ENCODE measurements around the gene SERTAD1. TPM values are rescaled to one million over a fixed set of nuclear protein-coding genes. Genes with fewer than 3 reads are reported as not detected.

SERTAD1 gene
- total and polyA plus RNA-seq, 2 of the 4 experiments (the other 2 are of a cell fraction) = 21.1 to 27.4 TPM

DNA sequence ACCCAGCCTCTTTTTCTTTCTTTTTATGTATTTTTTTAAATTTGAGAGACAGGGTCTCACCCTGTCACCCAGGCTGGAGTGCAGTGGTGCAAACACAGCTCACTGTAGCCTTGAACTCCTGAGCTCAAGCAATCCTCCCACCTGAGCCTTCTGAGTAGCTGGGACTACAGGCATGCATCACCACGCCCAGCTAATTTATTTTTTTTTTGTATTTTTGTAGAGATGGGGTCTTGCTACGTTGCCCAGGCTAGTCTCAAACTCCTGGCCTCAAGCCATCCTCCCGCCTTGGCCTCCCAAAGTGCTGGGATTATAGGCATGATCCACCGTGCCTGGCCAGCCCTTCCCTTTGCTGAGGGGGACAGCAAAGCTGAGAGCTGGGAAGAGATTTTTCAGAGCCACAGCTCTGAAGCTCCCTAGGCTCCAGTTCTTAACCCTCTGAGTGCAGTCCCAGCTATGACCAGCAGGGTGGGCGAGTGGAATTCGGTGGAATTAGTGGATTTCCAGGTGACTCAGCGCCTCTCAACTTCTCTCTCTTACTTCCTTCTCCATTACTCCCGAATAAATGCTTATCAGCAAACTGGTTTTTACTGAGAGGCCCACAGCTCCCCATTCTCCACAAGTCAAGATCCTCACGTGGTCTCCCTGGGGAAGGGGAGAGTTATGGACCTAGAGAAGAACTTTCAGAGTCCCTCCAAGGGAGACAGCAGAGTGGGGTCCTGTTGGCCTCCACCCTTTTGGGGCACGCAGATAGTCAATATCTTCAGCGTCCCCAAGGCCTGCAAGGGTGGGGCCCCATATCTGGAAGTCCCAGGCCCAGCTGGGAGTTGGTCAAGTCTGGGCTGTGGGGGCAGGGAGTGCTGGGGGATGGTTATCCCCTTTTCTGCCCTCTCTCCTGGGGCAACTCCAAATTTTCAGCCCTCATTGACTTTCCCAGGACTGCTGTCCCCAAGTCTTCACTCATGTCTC is 38.5 kb upstream of the SERTAD1 start:
- H3K4me3 ChIP-seq (ENCODE audit: insufficient read depth, low read depth, low read length) = peak overlapping the region; percentile 68; the same call in 1 of the 2 replicates
- H4K20me1 ChIP-seq (ENCODE audit: insufficient read depth, low read length) = peaks cover 9% of the 10 kb centered on the region; the same call in 1 of the 2 replicates
- peak overlapping the region; percentile 9 to 85; a peak in 3 of 4 replicates for H4K8ac ChIP-seq (ENCODE audit: low read depth in 2 of 2, low read length in 2 of 2)
- H3K23ac ChIP-seq (ENCODE audit: low read depth, low read length) = peak overlapping the region; percentile 14
- peak overlapping the region; percentile 69 for H4K91ac ChIP-seq (ENCODE audit: insufficient read depth, low read depth, low read length)
- ATAC-seq (ENCODE audit: low read depth) (peak; percentile 43), DNase-seq (peak; percentile 88)
- H2AK5ac ChIP-seq (ENCODE audit: low read depth, low read length) = peak overlapping the region; percentile 56
- H3K4ac ChIP-seq (ENCODE audit: low read depth, low read length) = peak overlapping the region; percentile 76
- no peaks in the 10 kb centered on the region for H3K36me3 ChIP-seq (ENCODE audit: control insufficient read depth, insufficient read depth, low read length)
- ChIA-PET CTCF (interaction anchor here (0.7 to 2.8 kb wide), 13 partner anchors 8 to 170 kb away, joined by 3 to 10 read pairs (median 4); partner anchors contain the start of gene SERTAD1), POLR2A (ENCODE audit: unreplicated experiment) (interaction anchor here (1.9 kb wide), 1 partner anchor 21 kb away, joined by 4 read pairs; no protein-coding TSS in a partner anchor)
- H2BK120ac ChIP-seq (ENCODE audit: low read depth, low read length) = peak overlapping the region; percentile 36
- peaks cover 0 to 31% of the 10 kb centered on the region in 2 experiments; a peak in 3 of 4 replicates for H3K79me1 ChIP-seq (ENCODE audit: low read depth in 1 of 2, low read length in 2 of 2)
- H2AK9ac ChIP-seq (replicated peaks; ENCODE audit: low read depth, low read length, poor library complexity) = peak overlapping the region; percentile 93
- H2BK5ac ChIP-seq (ENCODE audit: low read depth, low read length, poor library complexity, severe bottlenecking) = peak overlapping the region; percentile 76
- H2BK20ac ChIP-seq (ENCODE audit: low read depth, low read length) = 0 out of 2 replicates have a peak overlapping the region, but pooled peaks have one; percentile 36
- H3K9me3 ChIP-seq (ENCODE audit: control insufficient read depth, insufficient read depth, low read length) = no peaks in the 10 kb centered on the region
- peak overlapping the region; percentile 99 for H2AFZ ChIP-seq (replicated peaks; ENCODE audit: low read length, poor library complexity)
- H3K14ac ChIP-seq (replicated peaks; ENCODE audit: low read depth, low read length) = peak overlapping the region; percentile 64
- dilution Hi-C loops (cut with HindIII; ENCODE audit: low sequenced_read_pairs, unreplicated experiment) (no loop called here), intact Hi-C loops (cut with micrococcal nuclease) (loop anchor here (1.0 to 10.0 kb wide), 4 partner anchors 44 to 138 kb away; no protein-coding TSS in a partner anchor), in situ Hi-C loops (cut with MboI; ENCODE audit: low sequenced_read_pairs) (no loop called here)
- H2BK15ac ChIP-seq (ENCODE audit: low read depth, low read length) = no peak overlapping the region
- peak overlapping the region; percentile 67 for H3K4me2 ChIP-seq (ENCODE audit: low read depth, low read length)
- H3K18ac ChIP-seq (ENCODE audit: low read depth, low read length) = peak overlapping the region; percentile 27
- peak overlapping the region; percentile 37; the same call in 1 of the 2 replicates for H4K5ac ChIP-seq (ENCODE audit: low read depth, low read length)
- H3K27me3 ChIP-seq (ENCODE audit: control insufficient read depth, insufficient read depth, low read length) = peaks cover 11% of the 10 kb centered on the region; the same call in 1 of the 2 replicates
- peaks cover 16% of the 10 kb centered on the region for H3K4me1 ChIP-seq (ENCODE audit: control insufficient read depth, insufficient read depth, low read length)
- WGBS, 2 experiments (ENCODE audit: extremely low coverage in 2 of 2, insufficient read length in 1 of 2) = no CpG with 5 or more reads among the region's 11 CpGs
- H3K9me1 ChIP-seq (ENCODE audit: insufficient read depth, low read length) = peaks cover 11% of the 10 kb centered on the region
- no peak overlapping the region for H3K56ac ChIP-seq (ENCODE audit: extremely low read depth, insufficient read depth, low read length)
- peak overlapping the region; percentile 57 for H3K27ac ChIP-seq (ENCODE audit: insufficient read depth, low read length)
- peak overlapping the region; percentile 41; the same call in 1 of the 2 replicates for H3K9ac ChIP-seq (ENCODE audit: low read depth, low read length)
- BruUV-seq (replicated peaks) = TSS peak; percentile 45
- TF ChIP-seq, protein P1, sequence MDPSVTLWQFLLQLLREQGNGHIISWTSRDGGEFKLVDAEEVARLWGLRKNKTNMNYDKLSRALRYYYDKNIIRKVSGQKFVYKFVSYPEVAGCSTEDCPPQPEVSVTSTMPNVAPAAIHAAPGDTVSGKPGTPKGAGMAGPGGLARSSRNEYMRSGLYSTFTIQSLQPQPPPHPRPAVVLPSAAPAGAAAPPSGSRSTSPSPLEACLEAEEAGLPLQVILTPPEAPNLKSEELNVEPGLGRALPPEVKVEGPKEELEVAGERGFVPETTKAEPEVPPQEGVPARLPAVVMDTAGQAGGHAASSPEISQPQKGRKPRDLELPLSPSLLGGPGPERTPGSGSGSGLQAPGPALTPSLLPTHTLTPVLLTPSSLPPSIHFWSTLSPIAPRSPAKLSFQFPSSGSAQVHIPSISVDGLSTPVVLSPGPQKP (IDR thresholded peaks at IDR 0.05; ENCODE audit: borderline replicate concordance, low read depth, low read length) = no peak
- TF ChIP-seq SMC3 (IDR thresholded peaks at IDR 0.05; ENCODE audit: low read depth, low read length) (peak; percentile 69), CEBPB (IDR thresholded peaks at IDR 0.05; ENCODE audit: low read depth, low read length) (no peak), RCOR1 (IDR thresholded peaks at IDR 0.05; ENCODE audit: insufficient replicate concordance, low read length) (no peak), RFX5 (IDR thresholded peaks at IDR 0.05; ENCODE audit: low read depth, low read length) (no peak), MAFK (IDR thresholded peaks at IDR 0.05; ENCODE audit: low read depth, low read length) (peak; percentile 70), MAZ (IDR thresholded peaks at IDR 0.05; ENCODE audit: borderline replicate concordance, low read depth, low read length) (peak; percentile 54; the same call in 1 of the 2 replicates), MXI1 (IDR thresholded peaks at IDR 0.05; ENCODE audit: borderline replicate concordance, low read depth, low read length) (no peak), BHLHE40 (IDR thresholded peaks at IDR 0.05; ENCODE audit: low read depth, low read length) (no peak), POLR2A (IDR thresholded peaks at IDR 0.05; ENCODE audit: low read depth, low read length) (no peak)
- TF ChIP-seq, protein P2, sequence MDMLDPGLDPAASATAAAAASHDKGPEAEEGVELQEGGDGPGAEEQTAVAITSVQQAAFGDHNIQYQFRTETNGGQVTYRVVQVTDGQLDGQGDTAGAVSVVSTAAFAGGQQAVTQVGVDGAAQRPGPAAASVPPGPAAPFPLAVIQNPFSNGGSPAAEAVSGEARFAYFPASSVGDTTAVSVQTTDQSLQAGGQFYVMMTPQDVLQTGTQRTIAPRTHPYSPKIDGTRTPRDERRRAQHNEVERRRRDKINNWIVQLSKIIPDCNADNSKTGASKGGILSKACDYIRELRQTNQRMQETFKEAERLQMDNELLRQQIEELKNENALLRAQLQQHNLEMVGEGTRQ (IDR thresholded peaks at IDR 0.05; ENCODE audit: low read depth, low read length) = no peak
- TF ChIP-seq, protein P3, sequence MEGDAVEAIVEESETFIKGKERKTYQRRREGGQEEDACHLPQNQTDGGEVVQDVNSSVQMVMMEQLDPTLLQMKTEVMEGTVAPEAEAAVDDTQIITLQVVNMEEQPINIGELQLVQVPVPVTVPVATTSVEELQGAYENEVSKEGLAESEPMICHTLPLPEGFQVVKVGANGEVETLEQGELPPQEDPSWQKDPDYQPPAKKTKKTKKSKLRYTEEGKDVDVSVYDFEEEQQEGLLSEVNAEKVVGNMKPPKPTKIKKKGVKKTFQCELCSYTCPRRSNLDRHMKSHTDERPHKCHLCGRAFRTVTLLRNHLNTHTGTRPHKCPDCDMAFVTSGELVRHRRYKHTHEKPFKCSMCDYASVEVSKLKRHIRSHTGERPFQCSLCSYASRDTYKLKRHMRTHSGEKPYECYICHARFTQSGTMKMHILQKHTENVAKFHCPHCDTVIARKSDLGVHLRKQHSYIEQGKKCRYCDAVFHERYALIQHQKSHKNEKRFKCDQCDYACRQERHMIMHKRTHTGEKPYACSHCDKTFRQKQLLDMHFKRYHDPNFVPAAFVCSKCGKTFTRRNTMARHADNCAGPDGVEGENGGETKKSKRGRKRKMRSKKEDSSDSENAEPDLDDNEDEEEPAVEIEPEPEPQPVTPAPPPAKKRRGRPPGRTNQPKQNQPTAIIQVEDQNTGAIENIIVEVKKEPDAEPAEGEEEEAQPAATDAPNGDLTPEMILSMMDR (conservative IDR thresholded peaks at IDR 0.05; ENCODE audit: low read depth, low read length) = peak; percentile 93

All from IMR-90 (cell line).